Fibroblast of mammary gland (primary cell): ENCODE measurements around the gene MLC1.

Experiments
- DNase-seq: peaks from one replicate; pipeline ENCODE4 v3.0.0-alpha.2; 2010; ENCODE audit warnings: low read depth
- H3K4me3 ChIP-seq: 2 replicates; pipeline ENCODE4 v1.5.1; 2011; ENCODE audit warnings: low read depth, mild to moderate bottlenecking, low read length, moderate library complexity; ENCODE audit not compliant: control insufficient read depth
- CTCF ChIP-seq: conservative IDR thresholded peaks from 2 replicates; pipeline ENCODE4 v1.5.1; 2011; ENCODE audit warnings: low read depth, low read length, inconsistent platforms; ENCODE audit not compliant: control insufficient read depth, insufficient read depth

MLC1 gene

GRCh38 chr22:50022171-50022819 lies 62.9 kb downstream of the MLC1 start:
- no peak for DNase-seq
- H3K4me3 ChIP-seq, result no peak overlapping the region
- no peak for TF ChIP-seq CTCF

GRCh38 chr22:50020606-50021005 lies 64.6 kb downstream of the MLC1 start:
- no peak for TF ChIP-seq CTCF
- H3K4me3 ChIP-seq, result no peak overlapping the region
- DNase-seq, result no peak

- TF ChIP-seq CTCF, result no peak
- no peak overlapping the region for H3K4me3 ChIP-seq
- no peak for DNase-seq
Measured at GRCh38 chr22:50019316-50019715, 65.9 kb downstream of the MLC1 start.

- H3K4me3 ChIP-seq, result no peak overlapping the region
- no peak for TF ChIP-seq CTCF
- no peak for DNase-seq
Measured at GRCh38 chr22:50018608-50019285, 66.5 kb downstream of the MLC1 start.

- DNase-seq, result no peak
- H3K4me3 ChIP-seq, result no peak overlapping the region
- TF ChIP-seq CTCF, result no peak
Measured at GRCh38 chr22:50017701-50018224, 67.5 kb downstream of the MLC1 start.

- no peak for TF ChIP-seq CTCF
- H3K4me3 ChIP-seq, result no peak overlapping the region
- DNase-seq, result no peak
Measured at GRCh38 chr22:50016988-50017700, 68.1 kb downstream of the MLC1 start.
